SH-SY5Y (cell line): ENCODE data around the gene LRRC8D.

Experiments
- GATA2 ChIP-seq: IDR thresholded peaks from 2 replicates; pipeline ENCODE4 v1.6.1; 2011; ENCODE audit warnings: mild to moderate bottlenecking, low read depth, low read length
- GATA3 ChIP-seq: IDR thresholded peaks from 2 replicates; pipeline ENCODE4 v1.6.1; 2011; ENCODE audit warnings: low read depth, mild to moderate bottlenecking, low read length, moderate library complexity

GRCh38 chr1:89810302-89810701 is 10.5 kb upstream of the LRRC8D start:
- no peak for TF ChIP-seq GATA2
- TF ChIP-seq GATA3, result no peak
